T1000 (cell line): ENCODE measurements around the gene POU3F4.

Source experiments
- DNase-seq: peaks from one replicate; lab custom pipeline; 2025; ENCODE audit warnings: mixed read lengths; lab: John Stamatoyannopoulos, UW

POU3F4 gene

GRCh38 chrX:83508006-83508405 lies at the start of gene POU3F4:
TSS of gene POU3F4 (plus strand) at chrX:83508290. CDS start at chrX:83508325, 35 bp downstream.
- peak; percentile 5 for DNase-seq

GRCh38 chrX:83469551-83469950 lies 38.5 kb upstream of the POU3F4 start:
- no peak for DNase-seq

GRCh38 chrX:83495898-83496297 lies 12.2 kb upstream of the POU3F4 start:
- no peak for DNase-seq

GRCh38 chrX:83501003-83501402 lies 7.1 kb upstream of the POU3F4 start:
- DNase-seq, result no peak

- DNase-seq, result no peak
These were observed 6.6 kb upstream of the POU3F4 start for GRCh38 chrX:83501530-83501929.

- DNase-seq, result no peak
These were observed 3.2 kb upstream of the POU3F4 start for GRCh38 chrX:83504721-83505479.

GRCh38 chrX:83508526-83509253 lies 600 bp downstream of the POU3F4 start:
- no peak for DNase-seq

GRCh38 chrX:83509254-83509801 lies 1.2 kb downstream of the POU3F4 start:
- no peak for DNase-seq

- DNase-seq, result no peak
These were observed 2.5 kb downstream of the POU3F4 start for GRCh38 chrX:83510510-83511062.

- no peak for DNase-seq
These were observed 3.1 kb downstream of the POU3F4 start for GRCh38 chrX:83511208-83511607.

GRCh38 chrX:83512111-83512510 lies 4.0 kb downstream of the POU3F4 start:
- DNase-seq, result no peak

GRCh38 chrX:83516597-83516996 lies 8.5 kb downstream of the POU3F4 start:
- DNase-seq, result no peak

- no peak for DNase-seq
These were observed 13.8 kb downstream of the POU3F4 start for GRCh38 chrX:83521905-83522304.

GRCh38 chrX:83529950-83530349 lies 21.9 kb downstream of the POU3F4 start:
- no peak for DNase-seq

GRCh38 chrX:83535417-83536196 lies 27.5 kb downstream of the POU3F4 start:
- no peak for DNase-seq
